HEK293T (cell line): ENCODE data around the gene RNF113B.

Experiments used
- CTCF ChIA-PET: fragments of 350-600 bp; formaldehyde crosslinking; extraction: SDS; loops from one replicate; lab custom pipeline; 2021; ENCODE audit warnings: antibody characterized with exemption, inconsistent platforms; lab: Yijun Ruan, JAX
- POLR2A ChIA-PET: fragments of 350-600 bp; formaldehyde crosslinking; extraction: SDS; loops from one replicate; lab custom pipeline; 2020; ENCODE audit warnings: antibody characterized with exemption, inconsistent platforms; lab: Yijun Ruan, JAX
- DNase-seq: peaks from one replicate; pipeline ENCODE4 v3.0.0; 2012; ENCODE audit warnings: mixed read lengths; ENCODE audit errors: extremely low spot score
- ARNT ChIP-seq: fragments of 450-650 bp; IDR thresholded peaks from 2 replicates; pipeline ENCODE4 v1.6.1; 2017; ENCODE audit warnings: mild to moderate bottlenecking
- BHLHE40 ChIP-seq: fragments of 450-650 bp; IDR thresholded peaks from 2 replicates; pipeline ENCODE4 v1.6.1; 2016; ENCODE audit warnings: mild to moderate bottlenecking, moderate library complexity, borderline replicate concordance
- CTBP1 ChIP-seq: fragments of 450-650 bp; IDR thresholded peaks from 2 replicates; pipeline ENCODE4 v1.6.1; 2016; ENCODE audit warnings: borderline replicate concordance
- ELF4 ChIP-seq: fragments of 450-650 bp; IDR thresholded peaks from 2 replicates; pipeline ENCODE4 v1.6.1; 2017; ENCODE audit warnings: antibody characterized with exemption
- FOXA1 ChIP-seq: fragments of 450-650 bp; IDR thresholded peaks from 2 replicates; pipeline ENCODE4 v1.6.1; 2016; ENCODE audit warnings: mild to moderate bottlenecking
- FOXK2 ChIP-seq: fragments of 450-650 bp; IDR thresholded peaks from 2 replicates; pipeline ENCODE4 v1.6.1; 2016; ENCODE audit warnings: mild to moderate bottlenecking
- FOXM1 ChIP-seq: fragments of 450-650 bp; IDR thresholded peaks from 2 replicates; pipeline ENCODE4 v1.6.1; 2017; ENCODE audit warnings: mild to moderate bottlenecking, borderline replicate concordance
- HDGF ChIP-seq: fragments of 450-650 bp; IDR thresholded peaks from 2 replicates; pipeline ENCODE4 v1.6.1; 2017; ENCODE audit warnings: antibody characterized with exemption, borderline replicate concordance
- L3MBTL2 ChIP-seq: fragments of 450-650 bp; conservative IDR thresholded peaks from 2 replicates; pipeline ENCODE4 v1.6.1; 2016; ENCODE audit warnings: mild to moderate bottlenecking
- LEF1 ChIP-seq: fragments of 450-650 bp; IDR thresholded peaks from 2 replicates; pipeline ENCODE4 v1.6.1; 2017; ENCODE audit warnings: mild to moderate bottlenecking, borderline replicate concordance
- NFRKB ChIP-seq: fragments of 450-650 bp; IDR thresholded peaks from 2 replicates; pipeline ENCODE4 v1.6.1; 2016; ENCODE audit warnings: mild to moderate bottlenecking, moderate library complexity
- PKNOX1 ChIP-seq: fragments of 450-650 bp; IDR thresholded peaks from 2 replicates; pipeline ENCODE4 v1.6.1; 2016
- SP1 ChIP-seq: fragments of 450-650 bp; IDR thresholded peaks from 2 replicates; pipeline ENCODE4 v1.6.1; 2017
- SUZ12 ChIP-seq: fragments of 450-650 bp; IDR thresholded peaks from 2 replicates; pipeline ENCODE4 v1.6.1; 2016; ENCODE audit warnings: mild to moderate bottlenecking
- TARDBP ChIP-seq: fragments of 450-650 bp; IDR thresholded peaks from 2 replicates; pipeline ENCODE4 v1.6.1; 2016
- ZNF384 ChIP-seq: fragments of 450-650 bp; IDR thresholded peaks from 2 replicates; pipeline ENCODE4 v1.6.1; 2016

The RNF113B gene

GRCh38 chr13:98189841-98190505 is 12.9 kb upstream of the RNF113B start:
- POLR2A ChIA-PET = no interaction called here
- TF ChIP-seq L3MBTL2 (no peak), CTBP1 (no peak), HDGF (no peak), ZNF384 (no peak), LEF1 (no peak), SP1 (no peak), ELF4 (no peak)
- no peak for DNase-seq
- CTCF ChIA-PET = interaction anchor here (0.6 kb wide), 1 partner anchor 111 kb away, joined by 3 read pairs; no protein-coding TSS in a partner anchor

- no peak for TF ChIP-seq BHLHE40
- TF ChIP-seq PKNOX1 = no peak
- TF ChIP-seq FOXA1 = no peak
- TF ChIP-seq NFRKB = no peak
- TF ChIP-seq FOXM1 = no peak
- no peak for TF ChIP-seq LEF1
- ChIA-PET POLR2A (no interaction called here), CTCF (no interaction called here)
- no peak for DNase-seq
Observed at GRCh38 chr13:98188544-98189166, 11.6 kb upstream of the RNF113B start.

- TF ChIP-seq FOXK2 (no peak), FOXM1 (no peak), TARDBP (no peak), NFRKB (no peak)
- POLR2A ChIA-PET = no interaction called here
- DNase-seq = no peak
- CTCF ChIA-PET = interaction anchor here (0.6 kb wide), 1 partner anchor 439 kb away, joined by 5 read pairs; no protein-coding TSS in a partner anchor
Observed at GRCh38 chr13:98187965-98188261, 10.8 kb upstream of the RNF113B start.

- TF ChIP-seq BHLHE40 = no peak
- no peak for TF ChIP-seq ARNT
- peak; percentile 37; the same call in 1 of the 2 replicates for TF ChIP-seq PKNOX1
- DNase-seq = no peak
- ChIA-PET CTCF (interaction anchor here (0.6 kb wide), 2 partner anchors 68 to 440 kb away, joined by 3 to 5 read pairs; no protein-coding TSS in a partner anchor), POLR2A (no interaction called here)
Observed at GRCh38 chr13:98187155-98187964, 10.3 kb upstream of the RNF113B start.

GRCh38 chr13:98184792-98185191 is 7.7 kb upstream of the RNF113B start:
- POLR2A ChIA-PET = no interaction called here
- DNase-seq = no peak
- CTCF ChIA-PET = no interaction called here
- TF ChIP-seq FOXM1 = no peak
- no peak for TF ChIP-seq L3MBTL2
- no peak for TF ChIP-seq NFRKB
- no peak for TF ChIP-seq SUZ12
- TF ChIP-seq HDGF = no peak
- no peak for TF ChIP-seq ZNF384
- TF ChIP-seq SP1 = no peak
- TF ChIP-seq FOXK2 = no peak
- TF ChIP-seq ELF4 = no peak
- TF ChIP-seq CTBP1 = no peak
- TF ChIP-seq ARNT = no peak
- TF ChIP-seq TARDBP = no peak
- TF ChIP-seq LEF1 = no peak
- no peak for TF ChIP-seq BHLHE40
- TF ChIP-seq FOXA1 = no peak

GRCh38 chr13:98182589-98182988 is 5.5 kb upstream of the RNF113B start:
- POLR2A ChIA-PET = no interaction called here
- no peak for TF ChIP-seq SP1
- no peak for TF ChIP-seq TARDBP
- no peak for TF ChIP-seq FOXM1
- TF ChIP-seq LEF1 = no peak
- TF ChIP-seq ARNT = no peak
- no peak for TF ChIP-seq NFRKB
- TF ChIP-seq L3MBTL2 = no peak
- TF ChIP-seq SUZ12 = no peak
- CTCF ChIA-PET = no interaction called here
- no peak for DNase-seq

- CTCF ChIA-PET = no interaction called here
- TF ChIP-seq ELF4 (no peak), PKNOX1 (no peak), HDGF (no peak), NFRKB (no peak), ARNT (no peak), LEF1 (no peak), ZNF384 (no peak), CTBP1 (no peak), SP1 (no peak), SUZ12 (no peak), FOXA1 (no peak), BHLHE40 (no peak)
- POLR2A ChIA-PET = no interaction called here
- DNase-seq = no peak
Observed at GRCh38 chr13:98182153-98182552, 5.1 kb upstream of the RNF113B start.
